HepG2 (cell line): ENCODE data around the gene MYO10. TPM values are rescaled to one million over a fixed set of nuclear protein-coding genes. Genes with fewer than 3 reads are reported as not detected.

Source experiments
- ATAC-seq: fragments of 200-7000 bp; cut with Tn5 transposase; 3 replicates; pipeline ENCODE4 v1.9.1; 2020; ENCODE audit warnings: mild to moderate bottlenecking, moderate library complexity
- BruUV-seq: library from RNA; stranded (reverse); fragments of 400-500 nt; replicated peaks from 2 replicates; lab custom pipeline; 2021; lab: Mats Ljungman, UMichigan
- CTCF ChIA-PET: fragments of 300-600 bp; formaldehyde crosslinking; extraction: SDS; loops from one replicate; lab custom pipeline; 2021; ENCODE audit warnings: low total read pairs, inconsistent platforms, low intra/inter-chr PET ratio; lab: Yijun Ruan, JAX
- POLR2A ChIA-PET: fragments of 350-600 bp; sonication (Branson Sonifier 250); formaldehyde crosslinking; loops from one replicate; lab custom pipeline; 2020; ENCODE audit warnings: antibody characterized with exemption, inconsistent platforms; lab: Yijun Ruan, JAX
- DNase-seq: peaks from one replicate; pipeline ENCODE4 v3.0.0-alpha.2; 2015; ENCODE audit warnings: low spot score
- FAIRE-seq: peaks from 3 replicates; lab custom pipeline; 2011; peaks lifted over from hg19 to GRCh38; lab: Jason Lieb, UNC
- H2AFZ ChIP-seq: one replicate; pipeline ENCODE4 v1.6.1; 2011; ENCODE audit warnings: low read length, inconsistent platforms
- H3K27ac ChIP-seq: fragments of 300-600 bp; 3 replicates; pipeline ENCODE4 v1.8.0; 2011; ENCODE audit warnings: mixed run types, mild to moderate bottlenecking, mixed read lengths, low read length, inconsistent platforms; ENCODE audit not compliant: insufficient read depth; ENCODE audit errors: extremely low read length
- H3K27me3 ChIP-seq, 2 experiments: fragments of 200-600 bp in 1 of 2; 2 replicates in 1 of 2; 3 replicates in 1 of 2; pipeline versions ENCODE4 v1.6.0 to v1.8.0; 2011; ENCODE audit warnings: low read length in 2 of 2, mild to moderate bottlenecking in 2 of 2, moderate library complexity in 2 of 2, inconsistent platforms in 1 of 2; ENCODE audit not compliant: insufficient read depth in 2 of 2, control insufficient read depth in 1 of 2
- H3K36me3 ChIP-seq, 2 experiments: fragments of 200-600 bp in 1 of 2; replicated peaks in 1 of 2; 2 replicates in 1 of 2; 3 replicates in 1 of 2; pipeline versions ENCODE4 v1.5.1 to v1.8.0; 2011; ENCODE audit warnings: low read length in 2 of 2, inconsistent platforms in 1 of 2; ENCODE audit not compliant: insufficient read depth in 2 of 2, control insufficient read depth in 1 of 2
- H3K4me1 ChIP-seq: 2 replicates; pipeline ENCODE4 v1.5.1; 2012; ENCODE audit warnings: low read length, inconsistent platforms; ENCODE audit not compliant: insufficient read depth
- H3K4me2 ChIP-seq: 2 replicates; pipeline ENCODE4 v1.6.0; 2011; ENCODE audit warnings: low read depth, low read length, inconsistent platforms
- H3K4me3 ChIP-seq, 3 experiments: fragments of 200-600 bp in 1 of 3; sonication (generic), shearing (Covaris generic) in 1 of 3; replicated peaks in 1 of 3; 2 replicates each; pipeline ENCODE4 v1.5.1; 2011 to 2016; ENCODE audit warnings: low read length in 3 of 3, inconsistent platforms in 2 of 3, low read depth in 2 of 3, mild to moderate bottlenecking in 2 of 3, control low read depth in 1 of 3, mixed read lengths in 1 of 3; ENCODE audit not compliant: insufficient read depth in 1 of 3
- H3K79me2 ChIP-seq: one replicate; pipeline ENCODE4 v1.6.1; 2011; ENCODE audit warnings: low read length, inconsistent platforms; ENCODE audit not compliant: insufficient read depth
- H3K9ac ChIP-seq: 2 replicates; pipeline ENCODE4 v1.6.0; 2011; ENCODE audit warnings: mild to moderate bottlenecking, low read depth, low read length, inconsistent platforms; ENCODE audit not compliant: insufficient read depth
- H3K9me3 ChIP-seq: 2 replicates; pipeline ENCODE4 v1.5.1; 2012; ENCODE audit warnings: mild to moderate bottlenecking, low read length
- H4K20me1 ChIP-seq: 2 replicates; pipeline ENCODE4 v1.6.0; 2011; ENCODE audit warnings: inconsistent platforms, mild to moderate bottlenecking, low read length, moderate library complexity; ENCODE audit not compliant: insufficient read depth
- GPN1 ChIP-seq: sonication (generic); formaldehyde crosslinking; IDR thresholded peaks from 2 replicates; pipeline ENCODE4 v1.5.1; 2020; ENCODE audit warnings: missing genetic modification reagents, borderline replicate concordance
- KLF6 ChIP-seq: IDR thresholded peaks from 2 replicates; pipeline ENCODE4 v1.8.0; 2016; ENCODE audit warnings: missing biosample characterization, missing genetic modification reagents
- MXD4 ChIP-seq: IDR thresholded peaks from 2 replicates; pipeline ENCODE4 v1.6.1; 2016; ENCODE audit warnings: mild to moderate bottlenecking, missing biosample characterization, missing genetic modification reagents
- NCOA5 ChIP-seq: sonication (generic); formaldehyde crosslinking; IDR thresholded peaks from 2 replicates; pipeline ENCODE4 v1.4.0; 2020; ENCODE audit warnings: missing genetic modification reagents
- SP140L ChIP-seq: sonication (generic); formaldehyde crosslinking; IDR thresholded peaks from 2 replicates; pipeline ENCODE4 v1.4.0; 2020; ENCODE audit warnings: missing genetic modification reagents, borderline replicate concordance
- ZFP62 ChIP-seq: sonication (generic); formaldehyde crosslinking; IDR thresholded peaks from 2 replicates; pipeline ENCODE4 v1.4.0; 2020; ENCODE audit warnings: missing genetic modification reagents
- ZMYM4 ChIP-seq: sonication (generic); formaldehyde crosslinking; IDR thresholded peaks from 2 replicates; pipeline ENCODE4 v1.8.1; 2023; ENCODE audit warnings: mild to moderate bottlenecking, missing genetic modification reagents
- WGBS: methylation state at CpG from one replicate; pipeline ENCODE4 v1.1.6; 2017; ENCODE audit warnings: low lambda C conversion rate; 5-methylcytosine and 5-hydroxymethylcytosine counted together
- in situ Hi-C: cut with HindIII; loops from 2 replicates; pipeline ENCODE4 v1.10.0; 2017; ENCODE audit warnings: low pct_unique_long_range_greater_than_20kb; ENCODE audit not compliant: extremely low pct_ligation_motif_present
- intact Hi-C: fragments of 100-400 bp; cut with micrococcal nuclease; formaldehyde crosslinking; loops from one replicate; pipeline ENCODE4 v1.10.0; 2022; ENCODE audit not compliant: unreplicated experiment
- polyA plus RNA-seq, 8 experiments: library from polyadenylated mRNA; depleted of rRNA in 3 of 8; stranded (reverse) in 7 of 8; unstranded in 1 of 8; fragments of >200 nt; fragmentation: Illumina TruSeq in 4 of 8; extraction: Trizol in 4 of 8; gene quantifications; 2 replicates each; pipeline versions ENCODE4 v1.2.1 to v1.2.3, GENCODE V29; 2011 to 2016; ENCODE audit warnings: low read depth in 4 of 8, missing spikeins in 1 of 8, mixed read lengths in 1 of 8; ENCODE audit not compliant: insufficient read depth in 1 of 8
- total RNA-seq, 5 experiments: library from RNA; depleted of rRNA; stranded (reverse); fragments of >200 nt; fragmentation: Illumina TruSeq; extraction: Trizol; gene quantifications; 2 replicates each; pipeline ENCODE4 v1.2.3, GENCODE V29; 2016; ENCODE audit warnings: low read depth in 1 of 5
- TF ChIP-seq, protein P1 (sequence below): sonication (generic); formaldehyde crosslinking; IDR thresholded peaks from 2 replicates; pipeline ENCODE4 v1.4.0; 2020; ENCODE audit warnings: mild to moderate bottlenecking, missing genetic modification reagents

MYO10 gene
- total and polyA plus RNA-seq, 2 of the 13 experiments (the other 11 are each of a cell fraction or from before 2014, with no cell fraction given): 4.5 to 14.0 TPM

DNA sequence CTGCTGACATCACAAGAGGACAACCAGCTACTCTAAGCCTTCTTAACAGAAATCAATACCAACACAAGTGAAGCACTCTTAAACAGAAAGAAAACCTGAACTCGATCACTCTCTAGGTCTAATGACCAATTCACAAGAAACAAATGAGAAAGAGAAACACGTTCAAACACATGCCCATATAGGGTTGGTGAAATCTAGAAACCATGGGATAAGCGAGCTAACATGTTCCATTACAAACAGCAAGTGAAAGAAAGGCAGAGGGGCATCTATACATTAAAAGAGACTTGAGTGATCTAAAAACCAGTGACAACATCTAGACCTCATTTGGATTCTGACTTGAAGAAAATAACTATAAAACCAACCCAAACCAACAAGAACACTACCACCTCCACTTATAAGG, 244.4 kb downstream of the MYO10 start:
- Histone ChIP-seq H3K27ac (no peak overlapping the region), H4K20me1 (0 out of 2 replicates have a peak, but pooled peaks cover 5% of the 10 kb centered on the region), H3K27me3 (no peaks in the 10 kb centered on the region), H3K79me2 (no peaks in the 10 kb centered on the region), H3K4me3 (no peak overlapping the region), H3K9me3 (no peaks in the 10 kb centered on the region), H3K9ac (no peak overlapping the region), H2AFZ (no peak overlapping the region), H3K36me3 (peaks cover 16 to 63% of the 10 kb centered on the region in 2 experiments), H3K4me2 (no peak overlapping the region), H3K4me1 (no peaks in the 10 kb centered on the region)
- intact Hi-C loops: no loop called here
- no peak for FAIRE-seq
- in situ Hi-C loops: no loop called here
- BruUV-seq: no TSS peak
- ATAC-seq: no peak
- DNase-seq: no peak
- CTCF ChIA-PET: no interaction called here
- POLR2A ChIA-PET: interaction anchor here (0.7 kb wide), 1 partner anchor 28 kb away, joined by 3 read pairs; no protein-coding TSS in a partner anchor
- 95% methylated on average over 3 of the region's 3 CpGs for WGBS
- TF ChIP-seq GPN1: no peak
- TF ChIP-seq NCOA5: no peak
- no peak for TF ChIP-seq ZFP62
- no peak for TF ChIP-seq MXD4
- TF ChIP-seq ZMYM4: no peak
- no peak for TF ChIP-seq SP140L (CRISPR knock-in tag)
- TF ChIP-seq, protein P1, sequence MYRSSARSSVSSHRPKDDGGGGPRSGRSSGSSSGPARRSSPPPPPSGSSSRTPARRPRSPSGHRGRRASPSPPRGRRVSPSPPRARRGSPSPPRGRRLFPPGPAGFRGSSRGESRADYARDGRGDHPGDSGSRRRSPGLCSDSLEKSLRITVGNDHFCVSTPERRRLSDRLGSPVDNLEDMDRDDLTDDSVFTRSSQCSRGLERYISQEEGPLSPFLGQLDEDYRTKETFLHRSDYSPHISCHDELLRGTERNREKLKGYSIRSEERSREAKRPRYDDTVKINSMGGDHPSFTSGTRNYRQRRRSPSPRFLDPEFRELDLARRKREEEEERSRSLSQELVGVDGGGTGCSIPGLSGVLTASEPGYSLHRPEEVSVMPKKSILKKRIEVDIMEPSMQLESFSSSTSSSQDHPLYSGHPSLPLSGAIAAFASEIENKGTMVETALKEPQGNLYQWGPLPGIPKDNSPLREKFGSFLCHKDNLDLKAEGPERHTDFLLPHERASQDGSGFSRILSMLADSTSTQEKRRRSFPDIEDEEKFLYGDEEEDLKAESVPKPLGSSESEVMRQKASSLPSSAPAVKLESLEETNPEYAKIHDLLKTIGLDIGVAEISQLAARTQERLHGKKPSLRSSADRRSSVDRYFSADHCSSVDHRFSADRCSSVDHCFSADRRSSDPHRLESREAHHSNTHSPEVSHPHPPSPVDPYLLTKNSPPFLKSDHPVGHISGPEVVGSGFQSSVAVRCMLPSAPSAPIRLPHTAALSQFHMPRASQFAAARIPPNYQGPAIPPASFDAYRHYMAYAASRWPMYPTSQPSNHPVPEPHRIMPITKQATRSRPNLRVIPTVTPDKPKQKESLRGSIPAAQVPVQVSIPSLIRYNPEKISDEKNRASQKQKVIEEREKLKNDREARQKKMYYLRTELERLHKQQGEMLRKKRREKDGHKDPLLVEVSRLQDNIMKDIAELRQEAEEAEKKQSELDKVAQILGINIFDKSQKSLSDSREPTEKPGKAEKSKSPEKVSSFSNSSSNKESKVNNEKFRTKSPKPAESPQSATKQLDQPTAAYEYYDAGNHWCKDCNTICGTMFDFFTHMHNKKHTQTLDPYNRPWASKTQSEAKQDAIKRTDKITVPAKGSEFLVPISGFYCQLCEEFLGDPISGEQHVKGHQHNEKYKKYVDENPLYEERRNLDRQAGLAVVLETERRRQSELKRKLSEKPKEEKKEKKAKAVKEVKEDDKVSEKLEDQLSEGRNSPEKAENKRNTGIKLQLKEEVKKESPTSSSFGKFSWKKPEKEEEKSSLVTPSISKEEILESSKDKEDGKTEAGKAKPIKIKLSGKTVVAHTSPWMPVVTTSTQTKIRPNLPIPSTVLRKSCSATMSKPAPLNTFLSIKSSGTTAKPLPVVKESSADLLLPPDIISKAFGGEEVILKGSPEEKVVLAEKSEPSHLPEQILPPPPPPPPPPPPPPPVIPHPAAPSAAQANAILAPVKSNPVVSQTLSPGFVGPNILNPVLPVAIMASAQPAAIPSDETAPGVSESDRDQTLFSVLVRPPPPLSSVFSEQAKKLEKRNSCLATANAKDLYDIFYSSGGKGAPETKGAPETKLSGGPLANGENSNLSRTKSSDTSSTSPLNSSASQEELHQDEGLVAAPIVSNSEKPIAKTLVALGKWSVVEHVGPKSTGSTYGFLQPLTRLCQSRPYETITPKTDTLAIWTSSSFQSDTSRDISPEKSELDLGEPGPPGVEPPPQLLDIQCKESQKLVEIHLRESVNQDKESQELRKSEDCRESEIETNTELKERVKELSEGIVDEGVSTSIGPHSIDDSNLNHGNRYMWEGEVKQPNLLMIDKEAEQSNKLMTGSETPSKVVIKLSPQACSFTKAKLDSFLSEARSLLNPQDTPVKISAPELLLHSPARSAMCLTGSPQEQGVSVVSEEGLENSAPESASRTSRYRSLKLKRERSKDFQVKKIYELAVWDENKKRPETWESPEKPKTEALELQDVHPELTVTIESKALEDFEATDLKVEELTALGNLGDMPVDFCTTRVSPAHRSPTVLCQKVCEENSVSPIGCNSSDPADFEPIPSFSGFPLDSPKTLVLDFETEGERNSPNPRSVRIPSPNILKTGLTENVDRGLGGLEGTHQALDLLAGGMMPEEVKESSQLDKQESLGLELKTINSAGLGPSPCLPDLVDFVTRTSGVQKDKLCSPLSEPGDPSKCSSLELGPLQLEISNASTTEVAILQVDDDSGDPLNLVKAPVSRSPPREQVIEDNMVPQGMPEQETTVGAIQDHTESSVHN (CRISPR knock-in tag): no peak
- no peak for TF ChIP-seq KLF6 (CRISPR knock-in tag)
